Measurements from ENCODE around the gene TCF25.
"Not testable (repeated sequence)": the region's sequence is repeated elsewhere in the genome, so short reads cannot be mapped to it uniquely, and the experiment has no call there.

TCF25 gene

DNA sequence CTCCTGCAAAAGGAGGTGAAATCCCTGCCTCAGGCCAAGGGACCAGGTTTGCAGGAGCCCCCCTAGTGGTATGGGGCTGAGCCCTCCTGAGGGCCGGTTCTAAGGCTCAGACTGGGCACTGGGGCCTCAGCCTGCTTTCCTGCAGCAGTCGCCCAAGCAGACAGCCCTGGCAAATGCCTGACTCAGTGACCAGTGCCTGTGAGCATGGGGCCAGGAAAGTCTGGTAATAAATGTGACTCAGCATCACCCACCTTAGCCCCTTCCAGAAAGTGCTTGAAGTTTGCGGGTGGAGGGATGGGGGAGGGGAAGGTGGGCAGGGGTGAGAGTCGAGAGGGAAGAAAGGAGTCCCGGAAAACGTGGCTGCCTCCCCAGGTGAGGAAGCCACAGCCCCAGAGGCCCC, 47.3 kb downstream of the TCF25 start:
- DNase-seq (ENCODE audit: low read depth), result no peak

DNA sequence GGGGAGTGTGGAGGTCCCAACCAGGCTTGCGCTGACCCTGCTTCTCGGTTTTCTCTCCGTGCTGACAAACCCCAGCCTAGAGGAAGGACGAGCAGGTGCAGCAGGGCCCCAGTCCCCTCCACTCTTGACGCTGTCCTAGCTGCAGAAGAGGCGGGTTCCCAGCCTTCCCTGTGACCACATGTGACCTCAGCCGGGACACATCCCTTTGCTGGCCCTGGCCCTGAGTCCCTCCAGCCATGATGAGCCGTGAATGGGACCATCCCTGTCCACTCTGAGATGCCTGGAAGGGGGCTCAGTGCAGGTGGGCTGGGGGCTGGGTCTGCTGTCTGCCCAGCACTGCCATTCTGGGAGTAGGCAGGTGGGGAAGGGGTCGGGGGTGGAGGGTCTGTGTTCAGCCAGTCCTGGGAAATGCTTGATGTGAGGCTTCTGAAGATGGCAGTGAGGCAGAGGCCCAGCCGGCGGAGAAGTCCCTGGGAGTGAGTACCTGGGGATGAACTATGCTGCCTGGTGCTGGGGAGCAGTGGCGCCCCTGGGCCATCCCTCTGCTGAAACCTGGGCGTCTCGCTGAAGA, 47.8 kb downstream of the TCF25 start:
- no peak for DNase-seq (ENCODE audit: low read depth)

DNA sequence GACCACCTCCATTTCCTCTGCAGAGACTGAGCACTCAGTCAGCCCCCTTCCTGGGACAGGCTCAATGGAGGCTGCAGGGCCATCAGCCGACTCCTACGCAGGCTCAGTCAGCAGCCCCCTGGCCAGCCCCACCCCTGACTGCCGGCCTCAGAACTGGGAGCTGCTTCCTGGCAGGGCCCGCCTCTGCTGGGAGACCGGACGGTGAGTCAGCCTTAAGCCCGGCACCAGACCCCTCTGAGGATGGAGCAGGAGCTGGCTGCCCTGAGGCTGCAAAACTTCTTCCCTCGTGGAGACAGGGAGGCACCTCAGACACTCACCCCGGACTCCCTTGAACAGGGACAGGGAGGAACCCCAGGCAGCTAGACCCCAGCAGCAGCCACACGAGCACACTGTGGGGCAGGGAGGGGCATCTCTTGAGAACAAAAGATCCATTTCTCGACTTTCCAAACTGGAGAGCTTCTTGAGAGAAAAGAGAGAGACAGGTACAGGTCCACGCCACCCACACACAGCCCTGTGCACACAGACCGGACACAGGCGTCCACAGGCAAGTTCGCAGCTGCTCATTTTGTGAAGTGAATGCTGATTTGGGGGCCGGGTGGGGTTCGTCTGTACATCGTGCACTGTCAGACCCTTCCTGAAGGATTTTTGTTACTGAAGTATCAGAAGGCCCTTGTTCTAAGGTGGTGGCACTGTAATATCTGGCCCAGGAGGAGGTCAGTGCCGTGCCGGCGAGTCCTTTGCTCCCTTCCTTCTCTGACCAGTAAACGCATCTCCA, 48.5 kb downstream of the TCF25 start:
- peak; percentile 87 for DNase-seq (ENCODE audit: low read depth)

GRCh38 chr16:89922477-89922883, 49.1 kb downstream of the TCF25 start:
- peak; percentile 91 for DNase-seq (ENCODE audit: low read depth)

GRCh38 chr16:89922884-89923639, 49.7 kb downstream of the TCF25 start, which contains the start of gene TUBB3:
Gene TUBB3, plus strand, starts transcription at chr16:89923342. Its CDS starts 60 bp downstream, at chr16:89923402.
- DNase-seq (ENCODE audit: low read depth), result peak; percentile 63

DNA sequence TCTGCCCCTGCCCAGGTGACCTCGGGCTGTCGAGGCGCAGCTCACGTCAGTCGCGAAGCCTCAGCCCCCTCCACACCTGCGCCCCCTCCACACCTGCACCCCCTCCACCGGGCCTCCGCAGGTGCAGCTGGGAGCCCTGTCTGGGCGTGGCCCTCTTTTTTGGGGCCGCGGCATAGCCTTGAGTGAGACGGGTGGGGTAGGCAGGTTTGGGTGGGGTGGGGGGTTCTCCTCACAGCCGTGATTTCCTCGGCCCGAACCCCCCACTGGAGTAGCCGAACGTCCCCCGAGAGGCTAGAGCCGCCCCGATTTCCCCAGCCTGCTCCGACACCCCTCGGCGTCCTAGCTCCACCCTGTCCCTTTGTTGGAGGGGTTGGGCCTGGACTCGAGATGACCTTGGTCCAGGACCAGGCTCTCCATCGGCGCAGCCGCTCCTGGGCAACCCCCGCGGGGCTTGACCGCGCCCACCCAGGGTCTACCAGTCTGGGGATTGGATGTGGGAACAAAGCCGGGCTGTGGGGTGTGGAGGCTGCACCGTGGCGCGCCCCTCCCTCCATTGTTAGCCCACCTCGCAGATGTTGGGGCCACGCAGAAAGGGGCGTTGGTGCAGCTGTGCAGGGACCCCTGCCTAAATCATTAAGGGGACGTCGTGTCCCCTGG, 50.4 kb downstream of the TCF25 start:
- no peak for DNase-seq (ENCODE audit: low read depth)

DNA sequence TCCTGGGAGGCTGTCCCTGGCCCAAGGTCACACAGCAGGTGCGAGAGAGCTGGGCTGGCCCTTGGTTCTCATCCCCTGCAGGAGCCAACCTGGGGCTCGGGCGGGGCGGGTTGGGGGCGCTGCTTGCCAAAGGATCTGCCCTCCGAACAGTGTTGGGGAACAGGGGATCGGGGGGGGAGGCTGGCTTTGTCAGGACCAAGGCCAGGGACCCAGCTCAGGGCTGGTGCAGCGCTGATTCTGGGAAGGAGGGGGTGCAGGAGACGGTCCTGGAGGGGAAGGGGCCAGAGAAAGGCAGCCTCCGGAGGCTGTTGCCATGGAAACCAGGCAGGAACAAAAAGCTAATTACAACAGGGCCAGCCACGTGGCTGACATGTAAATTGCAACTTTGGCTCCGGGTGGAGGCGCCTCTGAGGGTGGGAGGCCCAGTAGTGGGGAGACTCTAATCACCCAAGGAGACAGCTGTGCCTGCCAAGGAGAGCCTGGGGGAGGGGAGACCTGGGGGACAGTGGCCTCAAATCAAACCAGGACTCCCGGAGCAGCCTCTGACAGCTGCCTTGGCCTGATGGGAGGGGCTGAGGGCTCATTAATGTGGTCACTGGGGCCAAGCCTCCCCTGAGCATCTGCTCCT, 51.0 kb downstream of the TCF25 start:
- DNase-seq (ENCODE audit: low read depth), result no peak

DNA sequence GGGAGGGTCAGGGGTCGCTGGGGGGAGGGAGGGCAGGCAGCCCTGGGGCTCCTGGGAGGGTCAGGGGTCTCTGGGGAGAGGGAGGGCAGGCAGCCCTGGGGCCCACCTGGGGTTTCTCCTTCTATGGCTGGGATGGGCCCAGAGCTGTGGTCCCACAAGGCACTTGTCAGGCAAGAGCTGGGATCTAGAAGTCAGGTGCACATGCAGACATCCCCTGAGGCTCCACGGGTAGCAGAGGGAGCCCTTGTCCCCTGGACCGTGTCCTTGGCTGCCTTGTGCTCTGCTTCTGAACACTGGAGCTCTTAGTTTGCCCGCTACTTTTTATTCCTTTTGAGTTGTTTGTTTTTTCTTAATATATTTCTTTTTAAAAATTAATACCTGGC, 51.5 kb downstream of the TCF25 start:
- no peak for DNase-seq (ENCODE audit: low read depth)

DNA sequence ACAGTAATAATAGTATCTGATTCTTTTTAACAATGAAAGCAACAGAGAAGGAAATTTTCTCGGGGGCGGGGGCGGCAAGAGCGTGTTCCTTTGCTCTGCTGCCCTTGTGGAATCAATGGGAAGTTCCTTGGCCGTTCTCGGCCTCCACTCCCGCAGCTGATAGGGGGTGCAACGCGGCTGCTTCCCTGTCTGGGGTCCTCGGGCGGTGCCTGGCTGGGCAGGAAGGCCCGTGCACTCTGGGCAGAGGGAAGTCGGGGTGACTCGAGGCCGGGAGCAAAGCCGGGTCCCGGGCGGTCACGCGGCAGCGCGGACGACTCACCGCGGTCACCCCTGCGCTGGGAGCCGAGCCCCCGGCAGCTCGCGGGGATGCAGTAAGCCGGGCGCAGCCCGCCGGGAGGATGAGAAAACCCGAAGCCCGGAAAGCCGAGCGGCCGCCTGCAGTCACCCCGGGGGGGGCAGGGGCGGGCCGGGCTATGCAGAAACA, 52.2 kb downstream of the TCF25 start:
- no peak for DNase-seq (ENCODE audit: low read depth)

DNA sequence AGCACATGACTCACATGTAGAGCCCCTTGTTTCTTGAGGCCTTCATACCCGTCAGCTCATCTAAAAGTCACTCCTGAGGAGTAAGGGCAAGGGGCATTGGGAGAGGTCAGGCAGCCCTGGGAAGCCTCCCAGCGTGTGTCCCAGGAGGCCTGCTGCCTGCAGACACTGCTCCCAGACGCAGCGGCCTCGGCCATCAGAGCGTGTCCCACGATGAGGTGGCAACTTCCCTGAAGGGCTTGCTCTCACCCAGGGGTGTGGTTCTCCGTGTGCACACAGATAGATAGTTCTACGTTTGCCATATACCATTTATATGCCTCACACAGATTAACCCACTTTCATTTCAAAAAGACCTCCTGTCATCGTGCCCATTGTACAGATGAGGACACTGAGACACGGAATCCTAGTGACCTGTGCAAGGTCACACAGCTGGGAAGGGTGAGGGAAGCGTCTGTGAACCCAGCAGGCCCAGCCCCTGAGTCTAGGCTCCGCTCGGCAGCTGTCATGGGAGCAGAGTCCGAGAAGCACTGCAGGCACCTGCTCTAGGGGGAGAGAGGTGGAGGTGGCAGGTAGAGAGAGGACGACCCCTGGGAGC, 58.0 kb downstream of the TCF25 start:
- DNase-seq (ENCODE audit: low read depth), result no peak

DNA sequence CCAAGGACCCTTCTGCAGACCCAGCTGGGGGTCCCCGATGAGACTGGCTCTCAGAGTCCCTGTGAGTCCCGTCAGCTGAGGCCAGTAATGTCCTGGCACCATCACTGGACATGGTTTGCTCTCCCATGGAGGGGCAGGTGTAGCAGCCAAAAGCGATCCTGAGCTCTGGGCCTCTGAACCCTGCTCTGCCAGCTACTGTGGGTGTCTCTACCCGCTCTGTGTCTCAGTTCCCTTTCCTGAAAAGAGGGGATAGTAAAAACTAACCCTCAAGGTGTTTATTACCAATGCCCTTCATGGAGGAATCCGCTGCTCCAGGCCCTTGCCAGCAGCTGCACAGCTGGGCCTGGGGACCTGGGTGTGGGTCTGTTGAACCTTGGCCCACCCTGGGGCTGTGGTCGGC, 58.6 kb downstream of the TCF25 start:
- DNase-seq (ENCODE audit: low read depth), result no peak

DNA sequence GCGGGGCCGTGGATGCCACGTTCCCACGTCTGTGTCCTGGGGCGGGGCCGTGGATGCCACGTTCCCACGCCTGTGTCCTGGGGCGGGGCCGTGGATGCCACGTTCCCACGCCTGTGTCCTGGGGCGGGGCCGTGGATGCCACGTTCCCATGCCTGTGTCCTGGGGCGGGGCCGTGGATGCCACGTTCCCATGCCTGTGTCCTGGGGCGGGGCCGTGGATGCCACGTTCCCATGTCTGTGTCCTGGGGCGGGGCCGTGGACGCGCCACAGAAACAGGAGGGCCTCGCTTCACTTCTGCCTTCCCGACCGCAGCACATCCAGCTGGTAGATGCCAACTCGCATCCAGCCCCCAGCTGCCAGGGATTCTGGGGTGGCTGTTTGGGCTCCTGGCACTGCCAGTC, 60.6 kb downstream of the TCF25 start:
- not testable (repeated sequence) for DNase-seq (ENCODE audit: low read depth)

DNA sequence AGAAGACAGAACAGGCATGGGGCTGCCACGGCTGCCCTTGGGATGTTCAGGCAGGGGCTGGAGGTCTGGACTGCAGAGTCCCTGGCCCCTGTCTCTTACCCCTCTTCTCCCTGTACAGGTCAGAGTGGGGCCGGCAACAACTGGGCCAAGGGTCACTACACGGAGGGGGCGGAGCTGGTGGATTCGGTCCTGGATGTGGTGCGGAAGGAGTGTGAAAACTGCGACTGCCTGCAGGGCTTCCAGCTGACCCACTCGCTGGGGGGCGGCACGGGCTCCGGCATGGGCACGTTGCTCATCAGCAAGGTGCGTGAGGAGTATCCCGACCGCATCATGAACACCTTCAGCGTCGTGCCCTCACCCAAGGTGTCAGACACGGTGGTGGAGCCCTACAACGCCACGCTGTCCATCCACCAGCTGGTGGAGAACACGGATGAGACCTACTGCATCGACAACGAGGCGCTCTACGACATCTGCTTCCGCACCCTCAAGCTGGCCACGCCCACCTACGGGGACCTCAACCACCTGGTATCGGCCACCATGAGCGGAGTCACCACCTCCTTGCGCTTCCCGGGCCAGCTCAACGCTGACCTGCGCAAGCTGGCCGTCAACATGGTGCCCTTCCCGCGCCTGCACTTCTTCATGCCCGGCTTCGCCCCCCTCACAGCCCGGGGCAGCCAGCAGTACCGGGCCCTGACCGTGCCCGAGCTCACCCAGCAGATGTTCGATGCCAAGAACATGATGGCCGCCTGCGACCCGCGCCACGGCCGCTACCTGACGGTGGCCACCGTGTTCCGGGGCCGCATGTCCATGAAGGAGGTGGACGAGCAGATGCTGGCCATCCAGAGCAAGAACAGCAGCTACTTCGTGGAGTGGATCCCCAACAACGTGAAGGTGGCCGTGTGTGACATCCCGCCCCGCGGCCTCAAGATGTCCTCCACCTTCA, 61.5 kb downstream of the TCF25 start:
- DNase-seq (ENCODE audit: low read depth), result no peak

GRCh38 chr16:89935620-89936019, 62.2 kb downstream of the TCF25 start:
- DNase-seq (ENCODE audit: low read depth), result not testable (repeated sequence)

DNA sequence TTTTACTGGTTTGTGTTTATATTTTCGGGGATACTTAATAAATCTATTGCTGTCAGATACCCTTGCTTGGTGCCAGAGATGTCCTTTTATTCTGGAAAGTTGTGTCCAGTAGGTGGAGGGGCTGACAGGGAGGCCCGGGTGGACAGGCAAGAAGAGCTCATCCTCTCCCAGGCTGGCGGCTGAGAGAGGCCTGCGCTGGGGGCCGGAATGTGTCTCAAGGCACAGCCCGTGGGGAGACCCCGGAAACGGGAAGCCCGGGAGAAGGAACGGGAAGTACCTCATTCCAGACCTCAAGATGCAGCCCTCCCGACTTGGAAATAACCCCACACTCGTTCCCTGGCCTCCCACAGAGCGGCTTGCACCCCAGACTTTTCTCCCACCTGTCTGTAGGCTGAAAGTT, 62.6 kb downstream of the TCF25 start:
- no peak for DNase-seq (ENCODE audit: low read depth)

DNA sequence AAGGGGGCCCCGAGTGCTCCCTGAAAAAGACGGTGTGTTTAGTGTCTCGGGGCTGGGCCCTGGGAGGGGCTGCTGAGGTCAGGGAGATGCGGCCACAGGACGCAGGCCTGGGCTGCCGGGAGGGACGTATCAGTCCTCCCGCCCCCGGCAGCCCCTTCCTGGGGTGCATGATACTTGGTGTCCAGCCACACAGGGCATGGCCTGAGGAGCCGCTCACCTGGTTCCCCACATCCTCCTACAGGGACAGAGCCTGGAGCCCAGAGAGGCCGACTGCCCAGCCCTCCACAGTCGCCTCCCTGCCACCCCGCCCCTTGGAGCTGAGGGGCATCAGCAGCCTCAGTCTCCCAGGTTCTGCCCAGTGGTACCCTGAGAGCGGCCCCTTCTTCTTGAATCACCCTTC, 63.1 kb downstream of the TCF25 start:
- no peak for DNase-seq (ENCODE audit: low read depth)

GRCh38 chr16:89936981-89937380, 63.6 kb downstream of the TCF25 start:
- no peak for DNase-seq (ENCODE audit: low read depth)

DNA sequence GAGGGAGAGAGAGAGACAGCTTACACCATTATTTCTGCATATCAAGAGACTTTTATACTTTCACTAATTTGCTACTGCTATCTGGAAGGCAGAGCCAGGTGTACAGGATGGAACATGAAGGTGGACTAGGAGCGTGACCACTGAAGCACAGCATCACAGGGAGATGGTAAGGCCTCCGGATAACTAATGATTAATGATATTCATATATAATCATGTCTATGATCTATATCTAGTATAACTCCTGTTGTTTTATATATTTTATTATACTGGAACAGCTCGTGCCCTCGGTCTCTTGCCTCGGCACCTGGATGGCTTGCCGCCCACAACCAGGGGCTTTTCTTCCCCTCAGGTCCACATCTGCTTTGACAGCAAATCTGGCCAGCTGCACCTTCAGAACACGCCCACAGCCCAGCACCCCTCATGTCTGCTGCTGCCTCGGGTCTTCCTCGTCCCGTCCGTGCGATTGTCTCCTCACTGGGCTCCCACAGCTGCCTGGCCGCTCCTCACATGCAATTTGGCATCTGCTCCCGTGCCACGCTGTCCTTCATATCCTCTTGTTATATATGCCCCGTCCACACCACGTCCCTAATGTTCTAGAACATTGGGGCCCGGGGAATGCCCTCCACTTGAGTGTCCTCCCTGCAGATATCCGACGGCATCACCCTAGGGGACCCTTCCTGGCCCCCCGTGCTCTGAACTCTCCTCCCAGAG, 64.9 kb downstream of the TCF25 start:
- DNase-seq (ENCODE audit: low read depth), result no peak

GRCh38 chr16:89944773-89945172, 71.4 kb downstream of the TCF25 start:
- no peak for DNase-seq (ENCODE audit: low read depth)

GRCh38 chr16:89945654-89946053, 72.3 kb downstream of the TCF25 start:
- DNase-seq (ENCODE audit: low read depth), result no peak
